Caco-2 (cell line): ENCODE measurements around the gene SLC11A1. TPM values are rescaled to one million over a fixed set of nuclear protein-coding genes. Genes with fewer than 3 reads are reported as not detected.
A peak's percentile ranks its signal among the peaks of the same experiment; 100 is the strongest.

ENCODE experiments used
- BruUV-seq: library from RNA; stranded (reverse); fragments of 400-500 nt; replicated peaks from 2 replicates; lab custom pipeline; 2021; lab: Mats Ljungman, UMichigan
- CTCF ChIA-PET: fragments of 300-600 bp; sonication (Branson Sonifier 250); formaldehyde crosslinking; loops from one replicate; lab custom pipeline; 2022; ENCODE audit warnings: antibody characterized with exemption; lab: Charles Lee
- POLR2A ChIA-PET: fragments of 300-600 bp; sonication (Branson Sonifier 250); formaldehyde crosslinking; loops from one replicate; lab custom pipeline; 2022; ENCODE audit warnings: antibody characterized with exemption; lab: Charles Lee
- DNase-seq, 2 experiments: peaks; one replicate each; pipeline versions ENCODE4 v3.0.0 to v3.0.0-alpha.2; 2020 to 2022
- H3K27me3 ChIP-seq: replicated peaks from 2 replicates; pipeline ENCODE4 v1.6.0; 2011; ENCODE audit warnings: low read length; ENCODE audit not compliant: control insufficient read depth, insufficient read depth
- H3K36me3 ChIP-seq: 2 replicates; pipeline ENCODE4 v1.5.1; 2011; ENCODE audit warnings: low read length; ENCODE audit not compliant: control insufficient read depth, insufficient read depth
- H3K4me1 ChIP-seq: fragments of 250-450 bp; sonication (Bioruptor Pico); 2 replicates; pipeline ENCODE4 v1.5.1; 2020; ENCODE audit warnings: mild to moderate bottlenecking
- H3K4me3 ChIP-seq: 2 replicates; pipeline ENCODE4 v1.5.1; 2011; ENCODE audit warnings: low read depth, mild to moderate bottlenecking, control low read depth, low read length
- H3K9me3 ChIP-seq: fragments of 250-450 bp; sonication (Bioruptor Pico); 2 replicates; pipeline ENCODE4 v1.5.1; 2020; ENCODE audit warnings: mild to moderate bottlenecking, moderate library complexity
- H3K27ac Mint-ChIP-seq: one replicate; pipeline ENCODE4 v1.8.0; 2022; ENCODE audit warnings: mixed read lengths; ENCODE audit not compliant: unreplicated experiment
- H3K27me3 Mint-ChIP-seq: one replicate; pipeline ENCODE4 v1.8.0; 2022; ENCODE audit warnings: mixed read lengths; ENCODE audit not compliant: insufficient read depth, unreplicated experiment
- H3K36me3 Mint-ChIP-seq: one replicate; pipeline ENCODE4 v1.8.0; 2022; ENCODE audit warnings: mild to moderate bottlenecking, mixed read lengths; ENCODE audit not compliant: insufficient read depth, unreplicated experiment
- H3K4me1 Mint-ChIP-seq: one replicate; pipeline ENCODE4 v1.8.0; 2022; ENCODE audit warnings: low read depth, mixed read lengths; ENCODE audit not compliant: unreplicated experiment
- H3K4me3 Mint-ChIP-seq: one replicate; pipeline ENCODE4 v1.8.0; 2022; ENCODE audit warnings: mild to moderate bottlenecking, moderate library complexity, mixed read lengths; ENCODE audit not compliant: unreplicated experiment
- H3K9me3 Mint-ChIP-seq: one replicate; pipeline ENCODE4 v1.8.0; 2022; ENCODE audit warnings: mixed read lengths; ENCODE audit not compliant: unreplicated experiment
- intact Hi-C: fragments of 100-400 bp; cut with micrococcal nuclease; formaldehyde crosslinking; loops from one replicate; pipeline ENCODE4 v1.10.0; 2022; ENCODE audit not compliant: unreplicated experiment
- total RNA-seq: library from RNA; stranded (reverse); gene quantifications from 2 replicates; pipeline ENCODE4 v1.2.3, GENCODE V29; 2022
- TF ChIP-seq, protein P1 (sequence below), 2 experiments: fragments of 200-600 bp in 1 of 2; IDR thresholded peaks; 1 replicate in 1 of 2; 2 replicates in 1 of 2; pipeline versions ENCODE4 v1.5.1 to v1.8.0; 2011 to 2022; ENCODE audit warnings: antibody characterized with exemption in 1 of 2, control low read depth in 1 of 2, inconsistent platforms in 1 of 2, low read depth in 1 of 2, low read length in 1 of 2, mild to moderate bottlenecking in 1 of 2, moderate library complexity in 1 of 2; ENCODE audit not compliant: insufficient read depth in 1 of 2, severe bottlenecking in 1 of 2, unreplicated experiment in 1 of 2

SLC11A1 gene
- total RNA-seq, 1 experiment from 2014 or later = 0.32 TPM

DNA sequence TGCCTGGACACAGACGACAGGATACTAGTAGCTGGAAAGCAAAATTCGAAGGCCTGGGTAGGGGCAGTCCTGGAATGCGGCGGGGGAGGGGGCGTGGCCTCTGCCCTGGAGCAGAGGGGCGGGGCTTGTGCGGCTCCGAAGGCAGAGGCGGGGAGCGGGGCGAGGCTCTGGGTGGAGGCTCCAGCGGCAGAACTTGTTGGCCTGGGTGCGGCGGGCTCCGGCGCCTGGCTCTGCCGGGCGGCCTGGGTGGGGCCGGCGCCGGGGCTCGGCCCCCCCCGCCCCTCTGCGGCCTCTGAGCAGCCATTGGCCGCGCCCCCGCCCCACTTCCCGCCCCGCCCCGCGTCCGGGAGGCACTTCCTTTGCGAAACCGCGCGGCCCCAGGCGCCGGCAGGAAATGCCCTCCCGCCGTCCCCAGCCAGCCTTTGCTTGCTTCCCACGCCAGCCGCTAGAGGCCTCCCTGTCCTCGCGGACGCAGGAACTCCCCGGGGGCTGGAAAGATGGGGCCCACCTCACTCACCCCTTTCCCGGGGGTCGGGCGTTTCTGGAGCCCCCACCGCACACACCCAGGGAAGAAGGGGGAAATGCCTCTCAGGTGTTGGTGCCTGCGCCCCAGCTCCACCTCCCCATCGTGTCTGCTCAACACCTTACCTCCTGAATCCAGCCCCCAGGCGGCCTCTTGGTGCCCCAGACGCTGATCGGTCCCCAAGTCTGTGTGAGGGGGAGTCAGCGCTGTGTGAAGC is 24.3 kb downstream of the SLC11A1 start:
- no peaks in the 10 kb centered on the region for H3K27me3 ChIP-seq
- POLR2A ChIA-PET = interaction anchor here (0.5 to 1.0 kb wide), 4 partner anchors 10 to 253 kb away, joined by 3 to 5 read pairs (median 4); partner anchors contain the start of genes BCS1L, VIL1 and ZNF142
- TF ChIP-seq, protein P1, sequence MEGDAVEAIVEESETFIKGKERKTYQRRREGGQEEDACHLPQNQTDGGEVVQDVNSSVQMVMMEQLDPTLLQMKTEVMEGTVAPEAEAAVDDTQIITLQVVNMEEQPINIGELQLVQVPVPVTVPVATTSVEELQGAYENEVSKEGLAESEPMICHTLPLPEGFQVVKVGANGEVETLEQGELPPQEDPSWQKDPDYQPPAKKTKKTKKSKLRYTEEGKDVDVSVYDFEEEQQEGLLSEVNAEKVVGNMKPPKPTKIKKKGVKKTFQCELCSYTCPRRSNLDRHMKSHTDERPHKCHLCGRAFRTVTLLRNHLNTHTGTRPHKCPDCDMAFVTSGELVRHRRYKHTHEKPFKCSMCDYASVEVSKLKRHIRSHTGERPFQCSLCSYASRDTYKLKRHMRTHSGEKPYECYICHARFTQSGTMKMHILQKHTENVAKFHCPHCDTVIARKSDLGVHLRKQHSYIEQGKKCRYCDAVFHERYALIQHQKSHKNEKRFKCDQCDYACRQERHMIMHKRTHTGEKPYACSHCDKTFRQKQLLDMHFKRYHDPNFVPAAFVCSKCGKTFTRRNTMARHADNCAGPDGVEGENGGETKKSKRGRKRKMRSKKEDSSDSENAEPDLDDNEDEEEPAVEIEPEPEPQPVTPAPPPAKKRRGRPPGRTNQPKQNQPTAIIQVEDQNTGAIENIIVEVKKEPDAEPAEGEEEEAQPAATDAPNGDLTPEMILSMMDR (IDR thresholded peaks at IDR 0.05; ENCODE audit: insufficient read depth in 1 of 2, low read depth in 1 of 2, low read length in 1 of 2, severe bottlenecking in 1 of 2, unreplicated experiment in 1 of 2) = peak; percentile 83 to 96
- DNase-seq = peak; percentile 97 to 98
- peak overlapping the region; percentile 89 for H3K4me3 Mint-ChIP-seq
- H3K27ac Mint-ChIP-seq = peak overlapping the region; percentile 99
- peak overlapping the region; percentile 39 for H3K4me3 ChIP-seq
- intact Hi-C loops = loop anchor here (1.0 kb wide), 6 partner anchors 10 to 242 kb away; partner anchors contain the start of genes CNOT9, USP37 and VIL1
- H3K36me3 ChIP-seq = no peaks in the 10 kb centered on the region
- no peaks in the 10 kb centered on the region for H3K9me3 ChIP-seq
- CTCF ChIA-PET = interaction anchor here (0.5 to 2.5 kb wide), 6 partner anchors 9 to 174 kb away, joined by 3 to 17 read pairs (median 5); partner anchors contain the start of gene VIL1
- peaks cover 68% of the 10 kb centered on the region for H3K36me3 Mint-ChIP-seq
- H3K4me1 Mint-ChIP-seq = peaks cover 38% of the 10 kb centered on the region
- H3K4me1 ChIP-seq = peaks cover 29% of the 10 kb centered on the region
- BruUV-seq = no TSS peak
- H3K9me3 Mint-ChIP-seq = no peaks in the 10 kb centered on the region
- no peaks in the 10 kb centered on the region for H3K27me3 Mint-ChIP-seq

- CTCF ChIA-PET = interaction anchor here (2.5 kb wide), 1 partner anchor 12 kb away, joined by 17 read pairs; the partner anchor contains the start of gene VIL1
- no TSS peak for BruUV-seq
- Histone ChIP-seq H3K27me3 (no peaks in the 10 kb centered on the region), H3K4me3 (peak overlapping the region; percentile 39), H3K9me3 (no peaks in the 10 kb centered on the region), H3K36me3 (no peaks in the 10 kb centered on the region), H3K4me1 (peaks cover 27% of the 10 kb centered on the region)
- Mint-ChIP-seq H3K9me3 (no peaks in the 10 kb centered on the region), H3K27me3 (no peaks in the 10 kb centered on the region), H3K4me1 (peaks cover 38% of the 10 kb centered on the region), H3K27ac (peak overlapping the region; percentile 99), H3K4me3 (peak overlapping the region; percentile 89), H3K36me3 (peaks cover 62% of the 10 kb centered on the region)
- intact Hi-C loops = loop anchor here (1.0 kb wide), 6 partner anchors 11 to 241 kb away; partner anchors contain the start of genes CNOT9, USP37 and VIL1
- DNase-seq = no peak
- TF ChIP-seq, protein P1 (IDR thresholded peaks at IDR 0.05; ENCODE audit: insufficient read depth in 1 of 2, low read depth in 1 of 2, low read length in 1 of 2, severe bottlenecking in 1 of 2, unreplicated experiment in 1 of 2) = no peak
- POLR2A ChIA-PET = interaction anchor here (0.5 kb wide), 1 partner anchor 253 kb away, joined by 3 read pairs; the partner anchor contains the start of genes BCS1L and ZNF142
Measured at GRCh38 chr2:218406949-218407618, 25.0 kb downstream of the SLC11A1 start.

- H3K36me3 ChIP-seq = no peaks in the 10 kb centered on the region
- Mint-ChIP-seq H3K36me3 (peaks cover 57% of the 10 kb centered on the region), H3K27ac (peak overlapping the region; percentile 99), H3K4me3 (no peak overlapping the region), H3K27me3 (no peaks in the 10 kb centered on the region), H3K4me1 (peaks cover 38% of the 10 kb centered on the region), H3K9me3 (no peaks in the 10 kb centered on the region)
- no peak overlapping the region for H3K4me3 ChIP-seq
- H3K27me3 ChIP-seq = no peaks in the 10 kb centered on the region
- TF ChIP-seq, protein P1 (IDR thresholded peaks at IDR 0.05; ENCODE audit: insufficient read depth in 1 of 2, low read depth in 1 of 2, low read length in 1 of 2, severe bottlenecking in 1 of 2, unreplicated experiment in 1 of 2) = no peak
- DNase-seq = no peak
- CTCF ChIA-PET = interaction anchor here (0.9 to 2.5 kb wide), 2 partner anchors 12 to 38 kb away, joined by 3 to 17 read pairs; partner anchors contain the start of gene VIL1
- BruUV-seq = no TSS peak
- H3K4me1 ChIP-seq = peaks cover 27% of the 10 kb centered on the region
- POLR2A ChIA-PET = interaction anchor here (1.0 kb wide), 1 partner anchor 18 kb away, joined by 3 read pairs; no protein-coding TSS in a partner anchor
- H3K9me3 ChIP-seq = no peaks in the 10 kb centered on the region
- intact Hi-C loops = no loop called here
Measured at GRCh38 chr2:218407717-218408116, 25.6 kb downstream of the SLC11A1 start.
